Stimulated activated CD8-positive, alpha-beta memory T cell treated with anti-CD3 and anti-CD28 coated beads, Interleukin-2, amount 100 ng/mL, for 1 hour (primary cell): ENCODE measurements around the gene KDM4F.
"Not testable (repeated sequence)": the region's sequence is repeated elsewhere in the genome, so short reads cannot be mapped to it uniquely, and the experiment has no call there.

Source experiments
- DNase-seq, 2 donors: peaks; one replicate each; pipeline ENCODE4 v3.0.0-alpha.2; 2020; ENCODE audit warnings: low read depth in 2 of 2

Gene KDM4F

DNA sequence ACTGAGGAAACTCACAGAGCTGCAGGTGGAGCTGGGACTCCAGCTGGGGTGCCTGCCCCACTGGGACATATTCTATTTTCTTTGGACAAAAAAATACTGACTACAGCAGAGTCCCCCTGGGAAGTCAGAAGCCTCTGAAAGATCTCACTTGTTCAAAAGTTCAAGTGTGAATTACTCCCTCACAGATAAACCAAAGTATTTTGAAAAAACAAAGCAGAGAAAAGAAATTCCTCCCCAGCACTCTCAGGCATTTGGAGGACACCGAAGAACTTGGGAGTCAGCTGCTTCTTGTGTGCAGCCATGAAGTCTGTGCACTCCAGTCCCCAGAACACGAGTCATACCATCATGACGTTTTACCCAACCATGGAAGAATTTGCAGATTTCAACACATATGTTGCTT, at the start of gene KDM4F:
Gene KDM4F, plus strand, starts transcription at position 301 of the 400 bp plus-strand sequence.
- not testable (repeated sequence) for DNase-seq

GRCh38 chr11:95003716-95004115, 45.5 kb upstream of the KDM4F start:
- DNase-seq, result no peak

- DNase-seq, result no peak
Observed at GRCh38 chr11:95005642-95006041, 43.6 kb upstream of the KDM4F start.

- DNase-seq, result no peak
Observed at GRCh38 chr11:95011376-95011775, 37.8 kb upstream of the KDM4F start.

- no peak for DNase-seq
Observed at GRCh38 chr11:95014184-95014821, 34.9 kb upstream of the KDM4F start.

- no peak for DNase-seq
Observed at GRCh38 chr11:95016139-95016538, 33.1 kb upstream of the KDM4F start.

- DNase-seq, result not testable (repeated sequence)
Observed at GRCh38 chr11:95021468-95021867, 27.8 kb upstream of the KDM4F start.

GRCh38 chr11:95024958-95025357, 24.3 kb upstream of the KDM4F start, which contains the start of gene KDM4E:
Gene KDM4E (plus strand): TSS chr11:95025258. CDS start chr11:95025558, 300 bp downstream.
- no peak for DNase-seq

GRCh38 chr11:95025594-95025993, 23.6 kb upstream of the KDM4F start:
- not testable (repeated sequence) for DNase-seq

DNA sequence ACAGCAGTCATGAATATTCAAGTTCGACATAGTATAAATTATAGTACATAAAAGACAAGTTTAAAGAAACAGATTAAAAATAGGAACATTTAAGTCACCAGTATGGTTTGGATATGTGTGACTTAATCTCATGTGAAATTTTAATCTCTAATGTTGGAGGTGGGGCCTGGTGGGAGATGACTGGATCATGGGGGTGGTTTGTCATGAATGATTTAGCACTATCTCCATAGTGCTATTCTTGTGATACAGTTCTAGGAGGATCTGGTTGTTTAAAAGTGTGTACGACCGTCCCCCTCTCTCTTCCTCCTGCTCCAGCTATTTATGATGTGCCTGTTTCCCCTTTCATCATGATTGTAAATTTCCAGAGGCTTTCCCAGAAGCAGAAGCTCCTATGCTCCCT, 20.9 kb upstream of the KDM4F start:
- no peak for DNase-seq

DNA sequence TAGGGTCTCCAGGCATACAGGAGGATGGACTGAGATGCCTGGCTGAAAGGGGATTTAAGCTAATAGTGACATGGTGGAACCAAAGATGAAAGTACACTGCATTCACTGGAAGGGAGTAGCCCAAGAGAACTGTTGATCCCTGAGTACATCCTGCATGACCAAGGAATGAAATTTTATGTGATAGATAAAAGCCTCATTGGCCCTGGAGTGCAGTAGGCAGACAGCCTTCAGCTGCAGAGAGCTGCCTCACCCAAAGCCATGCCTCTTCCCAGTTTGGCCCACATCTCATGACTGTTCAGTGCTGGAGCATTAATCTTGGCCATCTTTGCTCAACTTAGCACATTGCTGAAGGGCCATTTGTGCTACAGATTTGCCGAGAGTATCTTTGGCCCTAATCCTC, 16.2 kb upstream of the KDM4F start:
- no peak for DNase-seq

DNA sequence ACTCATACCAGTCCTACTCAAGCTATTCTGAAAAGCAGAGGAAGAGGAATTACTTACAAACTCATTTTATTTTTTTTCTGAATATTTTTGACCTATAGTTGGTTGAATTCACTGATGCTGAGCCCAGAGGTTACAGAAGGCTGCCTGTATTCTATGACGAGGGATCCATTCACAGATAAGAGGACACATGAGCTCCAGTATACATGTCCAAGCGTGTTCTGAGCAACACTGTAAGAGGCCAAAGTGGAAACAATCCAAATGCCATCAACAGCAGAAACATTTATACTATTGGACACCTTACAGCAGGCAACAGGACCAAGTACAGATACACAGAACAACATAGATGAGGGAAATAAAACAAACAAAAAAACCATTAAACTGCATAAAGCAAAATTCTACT, 13.9 kb upstream of the KDM4F start:
- no peak for DNase-seq

- not testable (repeated sequence) for DNase-seq
Observed at GRCh38 chr11:95037356-95038035, 11.7 kb upstream of the KDM4F start.

DNA sequence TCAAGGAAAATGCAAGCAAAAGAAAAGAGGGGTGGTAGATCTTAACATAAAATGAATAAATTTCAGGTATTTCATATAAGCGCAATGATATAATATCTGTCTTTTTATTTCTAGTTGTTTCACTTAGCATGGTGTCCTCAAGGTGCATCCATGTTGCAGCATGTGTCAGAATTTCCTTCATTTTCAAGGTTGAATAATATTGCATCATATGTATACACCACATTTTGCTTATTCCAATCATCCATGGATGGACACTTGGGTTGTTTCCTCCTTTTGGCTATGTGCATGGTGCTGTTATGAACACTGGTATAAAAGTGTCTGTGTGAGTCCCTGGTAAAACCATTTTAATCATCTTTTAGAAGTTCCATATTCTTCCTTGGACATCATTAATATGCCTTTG, 7.0 kb upstream of the KDM4F start:
- DNase-seq, result no peak

DNA sequence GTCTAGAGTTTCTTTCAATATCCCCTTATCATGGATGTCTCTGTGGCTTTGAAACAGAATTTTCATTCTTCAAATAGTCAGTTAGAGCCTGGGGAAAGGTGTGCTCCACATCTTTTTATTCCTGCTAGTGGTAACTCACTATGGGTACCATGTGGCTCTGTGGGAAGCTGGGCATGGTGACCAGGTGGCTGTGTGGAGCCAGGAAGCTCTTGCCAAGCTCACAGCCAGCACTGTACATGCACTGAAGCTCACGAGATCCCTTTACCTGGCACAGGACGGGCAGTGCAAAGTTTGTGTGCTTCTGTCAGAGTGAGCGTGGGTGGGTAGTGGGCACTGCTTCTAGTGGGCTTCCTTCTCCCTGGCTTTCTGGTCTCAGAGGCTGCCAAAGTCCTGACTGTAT, 6.3 kb upstream of the KDM4F start:
- no peak for DNase-seq

DNA sequence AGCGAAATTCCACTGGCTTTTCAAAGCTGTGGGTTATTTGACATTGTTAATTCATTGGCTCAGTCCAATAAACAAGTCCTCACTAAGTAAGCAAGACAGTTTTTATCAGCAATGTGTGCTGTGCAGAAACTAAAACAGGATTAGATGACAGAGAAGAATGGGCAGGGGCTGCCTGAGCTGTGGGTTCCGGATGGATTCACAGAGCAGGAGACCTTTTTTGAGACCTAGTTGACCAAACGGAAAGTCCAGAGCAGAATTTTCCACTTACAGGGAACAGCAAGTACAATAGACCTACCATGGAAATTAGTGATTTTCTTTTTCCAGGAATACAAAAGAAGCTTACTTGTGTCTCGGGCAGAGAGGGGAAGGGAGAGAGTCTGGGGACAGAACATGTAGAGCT, 5.2 kb upstream of the KDM4F start:
- DNase-seq, result no peak

DNA sequence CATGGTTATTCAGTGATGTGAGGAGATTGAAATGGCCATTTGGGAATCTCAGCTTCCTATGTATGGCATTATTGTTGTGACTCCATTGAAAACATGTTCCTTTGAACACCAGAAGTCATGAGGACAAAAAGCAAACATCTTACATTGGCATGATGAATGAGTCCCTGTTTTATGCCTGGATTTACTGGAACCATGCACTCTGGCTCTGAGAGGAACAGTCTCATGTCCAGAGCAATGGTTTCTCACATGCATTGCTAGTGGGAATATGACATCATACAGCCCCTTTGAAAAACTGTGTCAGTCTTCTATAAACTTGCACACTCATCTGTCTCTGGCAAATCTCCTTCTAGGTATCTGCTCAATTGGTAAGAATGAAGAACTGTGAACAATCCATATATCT, 3.4 kb upstream of the KDM4F start:
- DNase-seq, result no peak

DNA sequence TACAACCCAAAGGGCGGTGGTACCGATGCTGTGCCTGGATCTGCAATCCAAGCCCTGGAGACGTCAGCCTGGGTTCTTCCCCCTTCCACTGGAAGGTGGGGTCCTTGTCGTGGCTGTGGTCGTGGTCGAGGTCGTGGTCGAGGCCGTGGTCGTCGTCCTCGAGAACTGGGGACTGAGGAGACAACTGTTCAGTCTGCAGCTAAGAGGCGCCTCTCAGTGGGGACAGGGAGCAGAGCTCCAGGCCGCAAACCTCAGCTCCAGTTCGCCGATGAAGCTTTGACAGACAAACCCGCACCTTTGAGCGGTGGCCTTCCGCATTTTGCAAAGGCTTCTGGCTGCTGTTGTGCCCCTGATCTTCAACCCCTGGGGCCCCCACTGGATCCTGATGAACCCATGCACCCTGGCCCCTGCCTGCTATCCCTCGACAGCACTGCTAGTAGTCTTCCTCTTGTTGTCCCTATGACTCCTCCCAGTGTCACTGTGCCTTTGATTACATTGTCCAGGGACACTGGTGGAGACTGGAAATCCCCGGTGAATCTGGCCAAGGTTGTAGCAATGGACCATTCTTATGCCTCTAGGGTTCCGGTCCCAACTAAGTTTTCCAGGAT, 1.5 kb downstream of the KDM4F start:
- no peak for DNase-seq

GRCh38 chr11:95054356-95054755, 5.1 kb downstream of the KDM4F start:
- DNase-seq, result no peak

- no peak for DNase-seq
Observed at GRCh38 chr11:95055283-95055897, 6.2 kb downstream of the KDM4F start.

GRCh38 chr11:95057959-95058358, 8.7 kb downstream of the KDM4F start:
- no peak for DNase-seq

DNA sequence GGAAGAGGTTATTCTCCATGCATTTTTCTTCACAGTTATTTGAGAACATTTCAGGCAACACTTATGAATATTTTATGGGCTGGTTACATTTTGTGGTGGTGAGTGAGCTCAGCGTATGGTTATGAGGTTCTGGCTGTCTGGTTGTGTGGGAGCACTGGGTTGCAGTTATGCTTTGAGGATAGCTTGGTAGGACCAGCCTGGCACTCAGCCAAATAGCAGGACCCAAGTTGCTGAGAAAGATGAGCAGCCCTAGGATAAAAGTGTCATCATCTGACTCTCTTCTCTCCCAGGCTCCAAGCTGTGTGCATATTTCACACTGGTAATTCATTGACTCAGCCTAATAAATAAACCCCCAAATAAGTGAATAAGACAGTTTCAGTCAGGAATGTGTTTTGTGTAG, 9.4 kb downstream of the KDM4F start:
- no peak for DNase-seq

GRCh38 chr11:95059046-95059445, 9.8 kb downstream of the KDM4F start:
- DNase-seq, result no peak
